ENCODE data around the gene TMEM63B. TPM values are rescaled to one million over a fixed set of nuclear protein-coding genes. Genes with fewer than 3 reads are reported as not detected.

TMEM63B gene
- total RNA-seq, 1 donor from 2014 or later = 11.5 TPM

- H3K27me3 ChIP-seq (ENCODE audit: control insufficient read depth in 3 of 3, insufficient read depth in 3 of 3, low read length in 3 of 3) = no peaks in the 10 kb centered on the region
- H3K4me3 ChIP-seq (ENCODE audit: low read length in 3 of 3) = peak overlapping the region in 2 of 3 donors; percentile 2 to 41
- H3K9me3 ChIP-seq (ENCODE audit: control insufficient read depth in 3 of 3, low read length in 3 of 3) = no peaks in the 10 kb centered on the region
- H3K4me1 ChIP-seq (ENCODE audit: control insufficient read depth in 3 of 3, insufficient read depth in 3 of 3, low read length in 3 of 3) = peaks cover 55 to 82% (median 75%) of the 10 kb centered on the region in 3 donors
- H3K36me3 ChIP-seq (ENCODE audit: control insufficient read depth in 3 of 3, insufficient read depth in 3 of 3, low read length in 3 of 3) = peaks cover 11 to 16% (median 11%) of the 10 kb centered on the region in 3 donors
- peak overlapping the region; percentile 95 for H3K27ac ChIP-seq (ENCODE audit: low read depth, low read length)
- peak overlapping the region in 2 of 3 donors; percentile 22 to 55 for H3K9ac ChIP-seq (ENCODE audit: low read depth in 1 of 3, low read length in 3 of 3)
Measured at GRCh38 chr6:44105146-44105545, 22.2 kb upstream of the TMEM63B start.

- Histone ChIP-seq H3K9me3 (ENCODE audit: control insufficient read depth in 3 of 3, low read length in 3 of 3) (no peaks in the 10 kb centered on the region), H3K9ac (ENCODE audit: low read depth in 1 of 3, low read length in 3 of 3) (peak overlapping the region in 1 of 3 donors; percentile 8), H3K4me1 (ENCODE audit: control insufficient read depth in 3 of 3, insufficient read depth in 3 of 3, low read length in 3 of 3) (peaks cover 62 to 83% (median 76%) of the 10 kb centered on the region in 3 donors), H3K27ac (ENCODE audit: low read depth, low read length) (peak overlapping the region; percentile 95), H3K36me3 (ENCODE audit: control insufficient read depth in 3 of 3, insufficient read depth in 3 of 3, low read length in 3 of 3) (peaks cover 11 to 17% (median 12%) of the 10 kb centered on the region in 3 donors), H3K4me3 (ENCODE audit: low read length in 3 of 3) (peak overlapping the region in 1 of 3 donors; percentile 58), H3K27me3 (ENCODE audit: control insufficient read depth in 3 of 3, insufficient read depth in 3 of 3, low read length in 3 of 3) (no peaks in the 10 kb centered on the region)
Measured at GRCh38 chr6:44105993-44106740, 21.2 kb upstream of the TMEM63B start.

- Histone ChIP-seq H3K9ac (ENCODE audit: low read depth in 1 of 3, low read length in 3 of 3) (peak overlapping the region in 1 of 3 donors; percentile 40), H3K9me3 (ENCODE audit: control insufficient read depth in 3 of 3, low read length in 3 of 3) (no peaks in the 10 kb centered on the region), H3K27me3 (ENCODE audit: control insufficient read depth in 3 of 3, insufficient read depth in 3 of 3, low read length in 3 of 3) (no peaks in the 10 kb centered on the region), H3K36me3 (ENCODE audit: control insufficient read depth in 3 of 3, insufficient read depth in 3 of 3, low read length in 3 of 3) (peaks cover 18 to 25% (median 18%) of the 10 kb centered on the region in 3 donors), H3K4me3 (ENCODE audit: low read length in 3 of 3) (no peak overlapping the region), H3K4me1 (ENCODE audit: control insufficient read depth in 3 of 3, insufficient read depth in 3 of 3, low read length in 3 of 3) (peaks cover 71 to 87% (median 82%) of the 10 kb centered on the region in 3 donors), H3K27ac (ENCODE audit: low read depth, low read length) (peak overlapping the region; percentile 95)
Measured at GRCh38 chr6:44107017-44107416, 20.3 kb upstream of the TMEM63B start.

GRCh38 chr6:44108471-44108870 lies 18.9 kb upstream of the TMEM63B start:
- H3K4me1 ChIP-seq (ENCODE audit: control insufficient read depth in 3 of 3, insufficient read depth in 3 of 3, low read length in 3 of 3) = peaks cover 75 to 89% (median 89%) of the 10 kb centered on the region in 3 donors
- H3K27ac ChIP-seq (ENCODE audit: low read depth, low read length) = peak overlapping the region; percentile 95
- H3K9me3 ChIP-seq (ENCODE audit: control insufficient read depth in 3 of 3, low read length in 3 of 3) = no peaks in the 10 kb centered on the region
- no peaks in the 10 kb centered on the region for H3K27me3 ChIP-seq (ENCODE audit: control insufficient read depth in 3 of 3, insufficient read depth in 3 of 3, low read length in 3 of 3)
- H3K36me3 ChIP-seq (ENCODE audit: control insufficient read depth in 3 of 3, insufficient read depth in 3 of 3, low read length in 3 of 3) = peaks cover 25 to 32% (median 27%) of the 10 kb centered on the region in 3 donors
- H3K4me3 ChIP-seq (ENCODE audit: low read length in 3 of 3) = peak overlapping the region in 1 of 3 donors; percentile 9
- H3K9ac ChIP-seq (ENCODE audit: low read depth in 1 of 3, low read length in 3 of 3) = peak overlapping the region in 2 of 3 donors; percentile 24 to 71

DNA sequence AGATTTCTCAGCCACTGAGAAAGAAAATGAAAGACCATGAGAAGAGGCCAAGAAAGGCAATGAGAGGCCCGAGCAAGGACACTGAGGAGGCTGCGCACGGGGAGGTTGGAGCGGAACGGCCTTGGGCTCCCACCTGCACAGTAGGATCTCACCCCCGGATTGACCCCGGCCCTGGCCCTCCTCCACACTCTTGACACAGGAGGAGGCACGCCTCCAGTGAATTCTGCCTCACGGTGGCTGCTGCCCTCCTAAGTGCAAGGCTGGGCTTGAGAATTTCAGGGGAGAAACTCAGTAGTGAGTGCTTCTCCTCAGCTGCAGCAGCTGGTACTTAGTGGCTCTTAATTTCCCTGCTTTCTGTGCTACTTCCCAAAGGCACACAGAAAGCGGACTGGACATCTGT lies 18.1 kb upstream of the TMEM63B start:
- Histone ChIP-seq H3K27ac (ENCODE audit: low read depth, low read length) (peak overlapping the region; percentile 95), H3K9me3 (ENCODE audit: control insufficient read depth in 3 of 3, low read length in 3 of 3) (no peaks in the 10 kb centered on the region), H3K4me1 (ENCODE audit: control insufficient read depth in 3 of 3, insufficient read depth in 3 of 3, low read length in 3 of 3) (peaks cover 75 to 89% (median 88%) of the 10 kb centered on the region in 3 donors)

GRCh38 chr6:44110005-44110676 lies 17.2 kb upstream of the TMEM63B start:
- Histone ChIP-seq H3K27ac (ENCODE audit: low read depth, low read length) (peak overlapping the region; percentile 95), H3K27me3 (ENCODE audit: control insufficient read depth in 3 of 3, insufficient read depth in 3 of 3, low read length in 3 of 3) (no peaks in the 10 kb centered on the region), H3K9me3 (ENCODE audit: control insufficient read depth in 3 of 3, low read length in 3 of 3) (no peaks in the 10 kb centered on the region), H3K4me3 (ENCODE audit: low read length in 3 of 3) (peak overlapping the region; percentile 20 to 67 (median 52)), H3K9ac (ENCODE audit: low read depth in 1 of 3, low read length in 3 of 3) (peak overlapping the region; percentile 52 to 83 (median 64)), H3K36me3 (ENCODE audit: control insufficient read depth in 3 of 3, insufficient read depth in 3 of 3, low read length in 3 of 3) (peaks cover 24 to 34% (median 30%) of the 10 kb centered on the region in 3 donors), H3K4me1 (ENCODE audit: control insufficient read depth in 3 of 3, insufficient read depth in 3 of 3, low read length in 3 of 3) (peaks cover 66 to 82% (median 80%) of the 10 kb centered on the region in 3 donors)

More for the DNA sequence above, 18.1 kb upstream of the TMEM63B start:
- peaks cover 26 to 34% (median 27%) of the 10 kb centered on the region in 3 donors for H3K36me3 ChIP-seq (ENCODE audit: control insufficient read depth in 3 of 3, insufficient read depth in 3 of 3, low read length in 3 of 3)
- H3K27me3 ChIP-seq (ENCODE audit: control insufficient read depth in 3 of 3, insufficient read depth in 3 of 3, low read length in 3 of 3) = no peaks in the 10 kb centered on the region
- H3K4me3 ChIP-seq (ENCODE audit: low read length in 3 of 3) = peak overlapping the region in 2 of 3 donors; percentile 52 to 58
- H3K9ac ChIP-seq (ENCODE audit: low read depth in 1 of 3, low read length in 3 of 3) = peak overlapping the region; percentile 52 to 83 (median 64)

DNA sequence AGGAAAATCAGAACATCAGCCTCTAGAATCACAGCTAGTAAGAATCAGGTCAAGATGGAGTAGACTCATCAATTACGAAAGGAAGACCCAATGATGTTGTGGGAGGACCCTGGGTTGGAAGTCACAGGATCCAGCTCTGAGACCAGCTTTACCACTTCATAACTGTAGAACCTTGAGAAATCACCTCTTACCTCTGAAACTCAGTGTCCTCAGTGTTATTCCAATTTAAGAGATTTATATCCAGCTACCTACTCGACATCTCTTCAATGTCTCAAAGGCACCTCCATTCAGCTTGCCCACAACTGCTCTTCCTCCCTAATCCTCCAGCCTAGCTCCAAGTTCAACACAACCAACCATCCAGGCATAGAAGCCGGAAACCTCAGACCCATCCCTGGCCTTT lies 16.4 kb upstream of the TMEM63B start:
- no peaks in the 10 kb centered on the region for H3K27me3 ChIP-seq (ENCODE audit: control insufficient read depth in 3 of 3, insufficient read depth in 3 of 3, low read length in 3 of 3)
- H3K4me1 ChIP-seq (ENCODE audit: control insufficient read depth in 3 of 3, insufficient read depth in 3 of 3, low read length in 3 of 3) = peaks cover 66 to 82% (median 80%) of the 10 kb centered on the region in 3 donors
- peak overlapping the region in 1 of 3 donors; percentile 67 for H3K4me3 ChIP-seq (ENCODE audit: low read length in 3 of 3)
- H3K9me3 ChIP-seq (ENCODE audit: control insufficient read depth in 3 of 3, low read length in 3 of 3) = no peaks in the 10 kb centered on the region
- H3K36me3 ChIP-seq (ENCODE audit: control insufficient read depth in 3 of 3, insufficient read depth in 3 of 3, low read length in 3 of 3) = peaks cover 25 to 34% (median 30%) of the 10 kb centered on the region in 3 donors
- H3K9ac ChIP-seq (ENCODE audit: low read depth in 1 of 3, low read length in 3 of 3) = peak overlapping the region in 1 of 3 donors; percentile 83
- peak overlapping the region; percentile 95 for H3K27ac ChIP-seq (ENCODE audit: low read depth, low read length)

GRCh38 chr6:44111434-44112417 lies 15.6 kb upstream of the TMEM63B start:
- Histone ChIP-seq H3K9ac (ENCODE audit: low read depth in 1 of 3, low read length in 3 of 3) (peak overlapping the region in 1 of 3 donors; percentile 28), H3K27me3 (ENCODE audit: control insufficient read depth in 3 of 3, insufficient read depth in 3 of 3, low read length in 3 of 3) (no peaks in the 10 kb centered on the region), H3K4me3 (ENCODE audit: low read length in 3 of 3) (no peak overlapping the region), H3K36me3 (ENCODE audit: control insufficient read depth in 3 of 3, insufficient read depth in 3 of 3, low read length in 3 of 3) (peaks cover 25 to 34% (median 28%) of the 10 kb centered on the region in 3 donors), H3K4me1 (ENCODE audit: control insufficient read depth in 3 of 3, insufficient read depth in 3 of 3, low read length in 3 of 3) (peaks cover 65 to 81% (median 80%) of the 10 kb centered on the region in 3 donors), H3K9me3 (ENCODE audit: control insufficient read depth in 3 of 3, low read length in 3 of 3) (no peaks in the 10 kb centered on the region), H3K27ac (ENCODE audit: low read depth, low read length) (peak overlapping the region; percentile 95)

DNA sequence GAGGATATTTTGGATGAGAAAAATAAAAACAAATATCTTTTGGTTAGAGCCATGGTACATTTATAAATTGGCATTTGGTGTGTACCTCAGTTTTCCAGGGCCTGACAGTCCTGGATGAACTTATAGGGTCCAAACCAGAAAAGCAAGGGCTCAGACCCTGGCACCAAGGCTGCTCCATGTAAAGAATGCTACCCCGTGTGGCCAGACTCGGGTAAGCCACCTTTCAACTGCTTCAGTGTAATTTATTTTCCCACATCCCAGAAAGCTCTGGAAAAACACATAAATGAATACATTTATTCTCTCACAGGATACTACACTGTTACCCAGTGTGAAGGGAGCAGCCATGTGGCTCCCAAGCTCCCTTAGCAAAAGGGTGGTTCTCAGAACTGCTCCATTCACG lies 13.9 kb upstream of the TMEM63B start:
- Histone ChIP-seq H3K4me1 (ENCODE audit: control insufficient read depth in 3 of 3, insufficient read depth in 3 of 3, low read length in 3 of 3) (peaks cover 69 to 85% (median 84%) of the 10 kb centered on the region in 3 donors), H3K4me3 (ENCODE audit: low read length in 3 of 3) (no peak overlapping the region), H3K9me3 (ENCODE audit: control insufficient read depth in 3 of 3, low read length in 3 of 3) (no peaks in the 10 kb centered on the region), H3K36me3 (ENCODE audit: control insufficient read depth in 3 of 3, insufficient read depth in 3 of 3, low read length in 3 of 3) (peaks cover 25 to 34% (median 25%) of the 10 kb centered on the region in 3 donors), H3K27me3 (ENCODE audit: control insufficient read depth in 3 of 3, insufficient read depth in 3 of 3, low read length in 3 of 3) (no peaks in the 10 kb centered on the region), H3K27ac (ENCODE audit: low read depth, low read length) (peak overlapping the region; percentile 34), H3K9ac (ENCODE audit: low read depth in 1 of 3, low read length in 3 of 3) (peak overlapping the region in 1 of 3 donors; percentile 17)

Measured in skeletal muscle tissue (tissue), 4 donors.